Occipital lobe (tissue), 2 donors: ENCODE data around the gene TERB1. TPM values are rescaled to one million over a fixed set of nuclear protein-coding genes. Genes with fewer than 3 reads are reported as not detected.
A peak's percentile ranks its signal among the peaks of the same experiment; 100 is the strongest.

Experiments
- DNase-seq: peaks from one replicate; lab custom pipeline; 2025; lab: John Stamatoyannopoulos, UW
- total RNA-seq: library from RNA; depleted of rRNA; stranded (reverse); fragments of >200 nt; gene quantifications from one replicate; pipeline ENCODE4 v1.2.3, GENCODE V29; 2014

Gene TERB1
- total RNA-seq, 1 donor from 2014 or later, result 0.31 TPM

- DNase-seq, result no peak
These were observed 54.7 kb downstream of the TERB1 start for GRCh38 chr16:66746682-66747081.

- DNase-seq, result no peak
These were observed 55.3 kb downstream of the TERB1 start for GRCh38 chr16:66746048-66746447.

GRCh38 chr16:66741950-66742808 is 59.2 kb downstream of the TERB1 start:
- DNase-seq, result no peak

GRCh38 chr16:66741169-66741900 is 60.0 kb downstream of the TERB1 start:
- DNase-seq, result peak; percentile 88

- DNase-seq, result no peak
These were observed 60.9 kb downstream of the TERB1 start for GRCh38 chr16:66740533-66740932.

- DNase-seq, result no peak
These were observed 61.4 kb downstream of the TERB1 start for GRCh38 chr16:66740010-66740409.

- no peak for DNase-seq
These were observed 65.5 kb downstream of the TERB1 start for GRCh38 chr16:66735891-66736290.

- DNase-seq, result no peak
These were observed 70.3 kb downstream of the TERB1 start for GRCh38 chr16:66731101-66731500.

GRCh38 chr16:66728804-66729203 is 72.6 kb downstream of the TERB1 start:
- DNase-seq, result no peak

GRCh38 chr16:66728117-66728787 is 73.1 kb downstream of the TERB1 start:
- DNase-seq, result no peak

GRCh38 chr16:66720766-66721165 is 80.6 kb downstream of the TERB1 start:
- DNase-seq, result no peak

- no peak for DNase-seq
These were observed 82.1 kb downstream of the TERB1 start for GRCh38 chr16:66719246-66719645.

- DNase-seq, result no peak
These were observed 83.6 kb downstream of the TERB1 start for GRCh38 chr16:66717776-66718175.

GRCh38 chr16:66717112-66717675 is 84.2 kb downstream of the TERB1 start:
- DNase-seq, result no peak

GRCh38 chr16:66714654-66715307 is 86.6 kb downstream of the TERB1 start:
- DNase-seq, result no peak

GRCh38 chr16:66714062-66714461 is 87.3 kb downstream of the TERB1 start:
- DNase-seq, result no peak

- DNase-seq, result peak; percentile 36
These were observed 88.3 kb downstream of the TERB1 start for GRCh38 chr16:66713076-66713475.

- no peak for DNase-seq
These were observed 88.9 kb downstream of the TERB1 start for GRCh38 chr16:66712512-66712911.

- DNase-seq, result no peak
These were observed 89.8 kb downstream of the TERB1 start for GRCh38 chr16:66711581-66711980.

- DNase-seq, result no peak
These were observed 94.9 kb downstream of the TERB1 start for GRCh38 chr16:66706506-66706880.

- no peak for DNase-seq
These were observed 95.4 kb downstream of the TERB1 start for GRCh38 chr16:66705790-66706505.
